ENCODE measurements around the gene AMELX. TPM values are rescaled to one million over a fixed set of nuclear protein-coding genes. Genes with fewer than 3 reads are reported as not detected.

Gene AMELX
- total and polyA plus RNA-seq, 2 of the 13 experiments (the other 11 are each of a cell fraction or from before 2014, with no cell fraction given) = not detected

DNA sequence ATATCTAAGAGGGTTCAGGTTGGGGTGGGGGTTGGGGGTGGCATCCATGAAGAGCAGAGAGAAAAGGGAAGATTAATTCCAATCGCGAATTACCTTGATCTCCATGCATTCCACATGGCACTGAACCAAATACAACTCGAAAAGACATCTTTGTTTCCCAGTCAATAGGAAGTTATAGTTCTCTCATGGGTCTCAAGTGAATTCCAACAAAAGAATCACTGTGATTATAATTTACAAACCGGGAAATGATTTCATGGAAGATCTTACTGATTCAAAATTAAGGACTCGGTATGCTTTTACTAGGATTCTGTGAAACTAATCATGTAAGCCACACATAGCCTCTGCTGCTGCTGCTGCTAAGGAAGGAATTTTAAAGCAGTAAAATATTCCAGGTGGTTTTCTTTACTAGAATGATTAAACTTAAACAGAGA, 26.6 kb upstream of the AMELX start (continued):
- TF ChIP-seq, protein P1, sequence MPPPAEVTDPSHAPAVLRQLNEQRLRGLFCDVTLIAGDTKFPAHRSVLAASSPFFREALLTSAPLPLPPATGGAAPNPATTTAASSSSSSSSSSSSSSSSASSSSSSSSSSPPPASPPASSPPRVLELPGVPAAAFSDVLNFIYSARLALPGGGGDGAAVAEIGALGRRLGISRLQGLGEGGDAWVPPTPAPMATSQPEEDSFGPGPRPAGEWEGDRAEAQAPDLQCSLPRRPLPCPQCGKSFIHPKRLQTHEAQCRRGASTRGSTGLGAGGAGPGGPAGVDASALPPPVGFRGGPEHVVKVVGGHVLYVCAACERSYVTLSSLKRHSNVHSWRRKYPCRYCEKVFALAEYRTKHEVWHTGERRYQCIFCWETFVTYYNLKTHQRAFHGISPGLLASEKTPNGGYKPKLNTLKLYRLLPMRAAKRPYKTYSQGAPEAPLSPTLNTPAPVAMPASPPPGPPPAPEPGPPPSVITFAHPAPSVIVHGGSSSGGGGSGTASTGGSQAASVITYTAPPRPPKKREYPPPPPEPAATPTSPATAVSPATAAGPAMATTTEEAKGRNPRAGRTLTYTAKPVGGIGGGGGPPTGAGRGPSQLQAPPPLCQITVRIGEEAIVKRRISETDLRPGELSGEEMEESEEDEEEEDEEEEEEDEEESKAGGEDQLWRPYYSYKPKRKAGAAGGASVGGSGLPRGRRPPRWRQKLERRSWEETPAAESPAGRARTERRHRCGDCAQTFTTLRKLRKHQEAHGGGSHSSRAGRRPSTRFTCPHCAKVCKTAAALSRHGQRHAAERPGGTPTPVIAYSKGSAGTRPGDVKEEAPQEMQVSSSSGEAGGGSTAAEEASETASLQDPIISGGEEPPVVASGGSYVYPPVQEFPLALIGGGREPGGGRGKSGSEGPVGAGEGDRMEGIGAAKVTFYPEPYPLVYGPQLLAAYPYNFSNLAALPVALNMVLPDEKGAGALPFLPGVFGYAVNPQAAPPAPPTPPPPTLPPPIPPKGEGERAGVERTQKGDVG (CRISPR knock-in tag; IDR thresholded peaks at IDR 0.05; ENCODE audit: borderline replicate concordance) = no peak
- TF ChIP-seq ZNF703 (CRISPR knock-in tag; IDR thresholded peaks at IDR 0.05; ENCODE audit: borderline replicate concordance) = no peak
- TF ChIP-seq NCOA5 (CRISPR knock-in tag; IDR thresholded peaks at IDR 0.05) = no peak
- TF ChIP-seq, protein P2, sequence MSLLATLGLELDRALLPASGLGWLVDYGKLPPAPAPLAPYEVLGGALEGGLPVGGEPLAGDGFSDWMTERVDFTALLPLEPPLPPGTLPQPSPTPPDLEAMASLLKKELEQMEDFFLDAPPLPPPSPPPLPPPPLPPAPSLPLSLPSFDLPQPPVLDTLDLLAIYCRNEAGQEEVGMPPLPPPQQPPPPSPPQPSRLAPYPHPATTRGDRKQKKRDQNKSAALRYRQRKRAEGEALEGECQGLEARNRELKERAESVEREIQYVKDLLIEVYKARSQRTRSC (CRISPR knock-in tag; IDR thresholded peaks at IDR 0.05; ENCODE audit: low read depth) = no peak
- TF ChIP-seq, protein P3, sequence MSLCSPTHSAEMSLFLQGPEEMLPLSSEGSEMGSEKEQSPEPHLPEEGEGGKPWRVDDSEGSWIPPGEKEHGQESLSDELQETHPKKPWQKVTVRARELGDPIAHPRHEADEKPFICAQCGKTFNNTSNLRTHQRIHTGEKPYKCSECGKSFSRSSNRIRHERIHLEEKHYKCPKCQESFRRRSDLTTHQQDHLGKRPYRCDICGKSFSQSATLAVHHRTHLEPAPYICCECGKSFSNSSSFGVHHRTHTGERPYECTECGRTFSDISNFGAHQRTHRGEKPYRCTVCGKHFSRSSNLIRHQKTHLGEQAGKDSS (CRISPR knock-in tag; IDR thresholded peaks at IDR 0.05; ENCODE audit: borderline replicate concordance, low read depth) = no peak
- no peak for TF ChIP-seq ZNF484 (CRISPR knock-in tag; IDR thresholded peaks at IDR 0.05; ENCODE audit: borderline replicate concordance, low read depth)
- TF ChIP-seq ATF7-NPFF (CRISPR knock-in tag; IDR thresholded peaks at IDR 0.05; ENCODE audit: low read depth) = no peak
- TF ChIP-seq MLLT10 (CRISPR knock-in tag; IDR thresholded peaks at IDR 0.05) = no peak
- no peak for TF ChIP-seq SAFB2 (CRISPR knock-in tag; IDR thresholded peaks at IDR 0.05; ENCODE audit: borderline replicate concordance, low read depth)
- TF ChIP-seq, protein P4, sequence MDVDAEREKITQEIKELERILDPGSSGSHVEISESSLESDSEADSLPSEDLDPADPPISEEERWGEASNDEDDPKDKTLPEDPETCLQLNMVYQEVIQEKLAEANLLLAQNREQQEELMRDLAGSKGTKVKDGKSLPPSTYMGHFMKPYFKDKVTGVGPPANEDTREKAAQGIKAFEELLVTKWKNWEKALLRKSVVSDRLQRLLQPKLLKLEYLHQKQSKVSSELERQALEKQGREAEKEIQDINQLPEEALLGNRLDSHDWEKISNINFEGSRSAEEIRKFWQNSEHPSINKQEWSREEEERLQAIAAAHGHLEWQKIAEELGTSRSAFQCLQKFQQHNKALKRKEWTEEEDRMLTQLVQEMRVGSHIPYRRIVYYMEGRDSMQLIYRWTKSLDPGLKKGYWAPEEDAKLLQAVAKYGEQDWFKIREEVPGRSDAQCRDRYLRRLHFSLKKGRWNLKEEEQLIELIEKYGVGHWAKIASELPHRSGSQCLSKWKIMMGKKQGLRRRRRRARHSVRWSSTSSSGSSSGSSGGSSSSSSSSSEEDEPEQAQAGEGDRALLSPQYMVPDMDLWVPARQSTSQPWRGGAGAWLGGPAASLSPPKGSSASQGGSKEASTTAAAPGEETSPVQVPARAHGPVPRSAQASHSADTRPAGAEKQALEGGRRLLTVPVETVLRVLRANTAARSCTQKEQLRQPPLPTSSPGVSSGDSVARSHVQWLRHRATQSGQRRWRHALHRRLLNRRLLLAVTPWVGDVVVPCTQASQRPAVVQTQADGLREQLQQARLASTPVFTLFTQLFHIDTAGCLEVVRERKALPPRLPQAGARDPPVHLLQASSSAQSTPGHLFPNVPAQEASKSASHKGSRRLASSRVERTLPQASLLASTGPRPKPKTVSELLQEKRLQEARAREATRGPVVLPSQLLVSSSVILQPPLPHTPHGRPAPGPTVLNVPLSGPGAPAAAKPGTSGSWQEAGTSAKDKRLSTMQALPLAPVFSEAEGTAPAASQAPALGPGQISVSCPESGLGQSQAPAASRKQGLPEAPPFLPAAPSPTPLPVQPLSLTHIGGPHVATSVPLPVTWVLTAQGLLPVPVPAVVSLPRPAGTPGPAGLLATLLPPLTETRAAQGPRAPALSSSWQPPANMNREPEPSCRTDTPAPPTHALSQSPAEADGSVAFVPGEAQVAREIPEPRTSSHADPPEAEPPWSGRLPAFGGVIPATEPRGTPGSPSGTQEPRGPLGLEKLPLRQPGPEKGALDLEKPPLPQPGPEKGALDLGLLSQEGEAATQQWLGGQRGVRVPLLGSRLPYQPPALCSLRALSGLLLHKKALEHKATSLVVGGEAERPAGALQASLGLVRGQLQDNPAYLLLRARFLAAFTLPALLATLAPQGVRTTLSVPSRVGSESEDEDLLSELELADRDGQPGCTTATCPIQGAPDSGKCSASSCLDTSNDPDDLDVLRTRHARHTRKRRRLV (CRISPR knock-in tag; IDR thresholded peaks at IDR 0.05) = no peak
- no peak for TF ChIP-seq ZKSCAN5 (CRISPR knock-in tag; IDR thresholded peaks at IDR 0.05)
- TF ChIP-seq TOPORS (CRISPR knock-in tag; IDR thresholded peaks at IDR 0.05) = no peak
- no peak for TF ChIP-seq ZNF879 (CRISPR knock-in tag; IDR thresholded peaks at IDR 0.05)
- no peak for TF ChIP-seq HOXA9 (CRISPR knock-in tag; IDR thresholded peaks at IDR 0.05; ENCODE audit: borderline replicate concordance)
